ENCODE results near the gene STX16. TPM values are rescaled to one million over a fixed set of nuclear protein-coding genes. Genes with fewer than 3 reads are reported as not detected.

STX16 gene
- total RNA-seq, 1 donor = 26.5 TPM

- H3K4me3 ChIP-seq (ENCODE audit: low read depth, low read length) = no peak overlapping the region
- no peak for DNase-seq (ENCODE audit: low read depth)
- TF ChIP-seq, protein P1, sequence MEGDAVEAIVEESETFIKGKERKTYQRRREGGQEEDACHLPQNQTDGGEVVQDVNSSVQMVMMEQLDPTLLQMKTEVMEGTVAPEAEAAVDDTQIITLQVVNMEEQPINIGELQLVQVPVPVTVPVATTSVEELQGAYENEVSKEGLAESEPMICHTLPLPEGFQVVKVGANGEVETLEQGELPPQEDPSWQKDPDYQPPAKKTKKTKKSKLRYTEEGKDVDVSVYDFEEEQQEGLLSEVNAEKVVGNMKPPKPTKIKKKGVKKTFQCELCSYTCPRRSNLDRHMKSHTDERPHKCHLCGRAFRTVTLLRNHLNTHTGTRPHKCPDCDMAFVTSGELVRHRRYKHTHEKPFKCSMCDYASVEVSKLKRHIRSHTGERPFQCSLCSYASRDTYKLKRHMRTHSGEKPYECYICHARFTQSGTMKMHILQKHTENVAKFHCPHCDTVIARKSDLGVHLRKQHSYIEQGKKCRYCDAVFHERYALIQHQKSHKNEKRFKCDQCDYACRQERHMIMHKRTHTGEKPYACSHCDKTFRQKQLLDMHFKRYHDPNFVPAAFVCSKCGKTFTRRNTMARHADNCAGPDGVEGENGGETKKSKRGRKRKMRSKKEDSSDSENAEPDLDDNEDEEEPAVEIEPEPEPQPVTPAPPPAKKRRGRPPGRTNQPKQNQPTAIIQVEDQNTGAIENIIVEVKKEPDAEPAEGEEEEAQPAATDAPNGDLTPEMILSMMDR (IDR thresholded peaks at IDR 0.05; ENCODE audit: insufficient read depth, low read length) = no peak
Observed at GRCh38 chr20:58697867-58698703, 47.0 kb downstream of the STX16 start.

GRCh38 chr20:58698741-58699622 lies 47.9 kb downstream of the STX16 start:
- no peak for DNase-seq (ENCODE audit: low read depth)
- TF ChIP-seq, protein P1 (IDR thresholded peaks at IDR 0.05; ENCODE audit: insufficient read depth, low read length) = no peak
- H3K4me3 ChIP-seq (ENCODE audit: low read depth, low read length) = no peak overlapping the region

DNA sequence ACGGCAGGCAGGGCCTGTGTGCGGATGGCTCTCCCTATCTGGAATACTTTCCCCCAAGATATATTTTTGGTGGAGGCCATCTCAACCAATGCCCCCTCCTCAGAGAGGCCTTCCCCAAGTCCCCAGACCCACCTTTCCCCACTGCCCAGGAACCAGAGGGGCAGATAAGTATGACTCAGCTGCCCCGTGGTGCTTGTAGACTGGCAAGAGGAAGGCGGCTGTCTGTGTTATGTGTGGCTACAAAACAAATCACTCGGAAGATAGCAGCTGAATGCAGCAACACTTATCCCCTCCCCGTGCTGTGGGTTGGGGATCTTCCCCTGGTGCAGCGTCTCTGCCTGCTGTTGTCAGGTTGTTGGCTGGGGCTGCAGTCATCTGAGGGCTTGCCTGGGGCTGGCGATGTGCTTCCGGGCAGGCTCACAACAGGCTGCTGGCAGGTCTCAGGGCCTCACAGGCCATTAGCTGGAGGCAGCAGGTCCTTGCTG lies 48.6 kb downstream of the STX16 start:
- H3K4me3 ChIP-seq (ENCODE audit: low read depth, low read length) = no peak overlapping the region
- peak; percentile 34 for DNase-seq (ENCODE audit: low read depth)
- TF ChIP-seq, protein P1 (IDR thresholded peaks at IDR 0.05; ENCODE audit: insufficient read depth, low read length) = no peak

- no peak overlapping the region for H3K4me3 ChIP-seq (ENCODE audit: low read depth, low read length)
- TF ChIP-seq, protein P1 (IDR thresholded peaks at IDR 0.05; ENCODE audit: insufficient read depth, low read length) = no peak
- DNase-seq (ENCODE audit: low read depth) = peak; percentile 37
Observed at GRCh38 chr20:58700121-58700821, 49.2 kb downstream of the STX16 start.

GRCh38 chr20:58700823-58701222 lies 49.7 kb downstream of the STX16 start:
- DNase-seq (ENCODE audit: low read depth) = no peak
- TF ChIP-seq, protein P1 (IDR thresholded peaks at IDR 0.05; ENCODE audit: insufficient read depth, low read length) = no peak
- no peak overlapping the region for H3K4me3 ChIP-seq (ENCODE audit: low read depth, low read length)

DNA sequence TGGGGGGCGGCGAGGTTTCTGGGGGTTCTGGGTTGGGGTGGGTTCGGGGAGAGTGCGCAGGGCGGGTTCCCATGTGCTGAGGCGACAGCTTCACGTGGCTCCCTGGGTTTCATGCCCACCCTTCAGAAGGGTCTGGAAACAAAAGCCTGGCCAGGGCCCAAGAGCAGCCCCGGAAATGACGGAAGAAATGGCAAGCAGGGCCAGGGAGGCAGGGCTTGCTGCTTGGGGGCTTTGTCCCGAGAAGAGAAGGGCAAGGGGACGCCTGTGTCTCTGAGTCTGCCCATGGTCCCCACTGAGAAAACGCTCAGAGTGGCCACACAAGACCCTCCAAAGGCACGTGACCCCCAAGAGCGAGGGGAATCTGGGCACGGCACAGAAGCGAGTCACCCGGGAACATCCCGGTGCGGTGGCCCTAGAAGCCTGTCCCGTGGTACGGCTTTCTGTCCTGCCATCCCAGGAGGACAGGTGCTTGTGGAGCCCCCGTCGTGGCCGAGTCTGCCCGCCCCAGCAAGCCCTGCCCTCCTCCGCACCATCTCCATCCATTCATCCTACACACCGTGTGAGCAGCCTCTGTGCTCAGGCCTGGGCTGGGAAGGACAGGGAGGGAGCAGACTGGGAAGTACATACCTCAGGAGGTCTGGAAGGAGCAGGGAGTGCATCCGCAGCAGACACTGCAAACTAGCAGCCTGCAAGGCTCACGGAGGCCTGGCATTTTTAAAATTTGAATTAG lies 50.5 kb downstream of the STX16 start:
- no peak overlapping the region for H3K4me3 ChIP-seq (ENCODE audit: low read depth, low read length)
- DNase-seq (ENCODE audit: low read depth) = no peak
- TF ChIP-seq, protein P1 (IDR thresholded peaks at IDR 0.05; ENCODE audit: insufficient read depth, low read length) = no peak
